GM19328 (cell line): ENCODE measurements around the gene FILIP1L.
"Not testable (repeated sequence)": the region's sequence is repeated elsewhere in the genome, so short reads cannot be mapped to it uniquely, and the experiment has no call there.

Experiments
- ATAC-seq: cut with Tn5 transposase; IDR thresholded peaks from one replicate; pipeline ENCODE4 v1.9.1; 2021; ENCODE audit warnings: mild to moderate bottlenecking, moderate library complexity; ENCODE audit not compliant: unreplicated experiment

FILIP1L gene

DNA sequence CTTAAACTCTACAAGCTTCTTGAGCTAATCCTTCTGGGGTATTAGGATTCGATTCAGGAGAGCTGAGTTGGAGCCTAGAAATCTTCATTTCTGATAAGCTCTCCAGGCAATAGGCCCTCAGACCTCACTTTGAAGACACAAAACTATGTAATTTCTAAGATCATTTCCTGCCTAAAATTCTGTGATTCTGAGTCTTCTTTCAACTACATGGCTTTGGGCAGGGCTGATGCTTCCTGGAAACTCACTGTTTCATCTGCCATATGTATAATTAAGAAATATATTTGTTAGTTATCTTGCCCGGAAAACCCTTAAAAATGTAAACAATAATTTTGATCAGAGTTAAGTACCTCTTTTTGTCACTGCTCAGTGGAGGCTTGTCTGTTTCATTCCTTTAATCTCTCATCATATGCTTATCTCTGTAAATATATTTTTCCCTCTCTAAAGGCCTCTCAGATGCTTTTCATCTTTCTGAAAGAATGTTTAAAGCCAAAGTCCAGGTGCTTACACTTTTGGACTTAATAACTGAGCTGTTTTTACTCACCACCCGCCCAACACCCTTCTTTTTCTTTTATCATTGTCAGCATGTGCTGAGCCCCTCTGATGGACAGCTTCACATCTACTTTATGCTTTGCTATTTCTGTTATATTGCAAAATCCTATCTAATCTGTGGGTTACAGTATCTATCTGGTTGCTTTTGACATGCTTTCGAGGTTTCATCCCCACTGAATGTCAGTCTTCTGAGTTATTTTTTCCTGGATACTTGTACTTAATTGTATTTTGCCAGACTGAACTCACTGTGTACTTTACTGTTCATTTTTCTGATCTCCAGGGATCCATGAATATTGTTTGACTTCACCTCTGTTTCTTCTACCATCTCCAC is 38.2 kb downstream of the FILIP1L start:
- ATAC-seq: no peak

DNA sequence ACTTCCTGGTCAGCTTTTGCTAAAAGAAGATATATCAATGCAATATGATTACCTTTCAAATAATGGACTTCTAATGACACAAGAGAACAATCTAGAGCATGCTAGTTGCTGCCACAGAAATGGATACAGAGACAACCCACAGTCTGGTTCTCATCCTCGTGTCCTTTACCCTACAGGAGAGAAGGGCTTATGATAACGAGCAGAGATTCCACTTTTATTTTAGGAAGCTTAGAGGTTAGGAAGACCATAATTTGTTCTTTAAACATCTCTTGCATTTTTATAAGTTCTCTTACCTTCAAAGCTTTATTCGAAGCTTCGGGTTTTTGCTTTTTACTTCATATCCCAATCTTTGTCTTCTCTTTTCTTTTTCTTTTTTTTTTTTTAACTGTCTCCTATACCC is 39.1 kb downstream of the FILIP1L start:
- ATAC-seq: no peak

DNA sequence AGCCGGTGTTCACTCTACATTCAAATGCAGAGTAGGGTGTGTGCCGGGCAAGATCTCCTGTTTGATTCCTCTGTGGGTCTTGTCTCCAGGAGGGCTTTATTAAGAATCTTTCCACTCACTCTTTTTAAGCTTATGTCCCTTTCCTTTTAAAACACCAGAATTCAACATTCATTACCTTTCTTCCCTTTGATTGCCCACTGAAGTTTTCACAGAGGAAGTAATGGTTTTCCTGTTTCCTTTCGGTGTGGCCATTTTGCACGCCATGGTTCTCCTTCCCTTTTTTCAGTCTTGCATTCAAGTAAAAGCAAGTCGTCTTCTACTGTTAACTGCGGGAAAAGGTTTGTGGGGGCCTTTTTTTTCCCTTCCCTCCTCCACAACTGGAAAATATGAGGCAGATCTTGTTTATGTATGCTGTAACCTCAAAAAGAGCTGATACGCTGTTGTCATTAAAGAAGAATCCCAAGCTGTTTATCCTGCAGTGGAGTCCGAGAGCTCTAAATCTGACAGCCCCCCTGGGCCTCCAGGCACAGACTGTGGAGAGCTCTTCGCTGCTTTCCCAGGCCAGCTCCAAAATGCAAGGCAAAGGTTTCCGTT is 40.5 kb downstream of the FILIP1L start:
- no peak for ATAC-seq

DNA sequence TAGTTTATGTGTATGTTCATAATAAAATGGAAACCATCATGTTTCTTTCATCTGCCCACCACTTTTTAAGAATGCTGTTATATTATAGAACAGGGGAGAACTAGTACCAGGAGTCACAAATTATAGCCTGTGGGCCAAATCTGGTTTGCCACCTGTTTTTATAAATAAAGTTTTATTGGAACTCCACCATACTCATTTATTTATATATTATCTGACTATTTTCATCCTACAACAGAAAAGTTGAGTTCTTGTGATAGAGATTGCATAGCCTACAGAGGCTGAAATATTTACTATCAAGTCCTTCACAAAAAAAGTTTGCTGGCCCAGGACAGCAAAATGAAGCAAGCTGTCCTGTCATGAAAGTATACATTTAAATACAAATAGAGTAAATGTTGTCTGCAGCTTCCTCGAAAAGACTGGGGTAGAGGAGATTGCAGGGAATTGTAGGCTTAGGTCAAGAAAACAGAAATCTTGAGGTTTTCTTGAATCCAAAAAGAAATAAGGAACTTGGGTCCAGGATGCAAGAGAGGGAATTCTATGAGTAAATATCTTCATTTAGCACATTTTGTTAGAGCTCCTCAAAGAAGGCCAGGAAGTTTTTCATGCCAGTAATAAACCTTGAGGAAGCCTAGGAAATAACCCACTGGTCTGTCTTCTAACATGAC is 41.1 kb downstream of the FILIP1L start:
- ATAC-seq: peak; percentile 9

DNA sequence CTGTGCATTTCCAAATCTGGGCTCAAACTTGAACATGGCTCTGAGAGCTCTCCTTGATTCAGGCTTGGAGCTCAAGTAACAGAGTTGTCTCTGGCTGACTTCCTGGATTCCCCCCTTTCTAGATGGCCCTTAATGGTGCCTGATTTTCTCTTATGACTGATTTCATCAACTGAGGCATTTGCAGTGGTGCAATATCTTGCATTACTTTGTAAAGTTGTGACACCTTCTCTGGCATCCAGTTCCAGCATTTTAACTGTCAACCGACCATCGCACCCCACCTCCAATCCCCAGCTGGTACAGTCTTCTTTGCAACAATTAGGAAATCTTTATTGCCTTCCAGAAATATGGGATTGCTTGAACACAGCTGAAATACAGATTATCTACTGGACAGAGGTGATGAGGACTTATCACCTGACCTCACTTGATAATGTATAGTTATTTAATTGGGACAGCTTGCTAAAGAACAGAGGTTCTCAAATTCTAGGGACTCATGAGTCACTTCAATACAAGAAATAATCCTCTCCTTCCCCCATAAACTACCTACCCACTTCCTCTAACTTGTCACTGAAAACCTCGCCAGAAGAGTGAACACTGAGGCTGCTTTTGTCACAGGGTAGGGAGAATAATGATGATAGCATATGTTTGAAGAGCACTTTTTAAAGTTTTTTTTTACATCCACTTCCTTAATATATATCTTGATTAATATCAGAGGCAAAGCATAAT is 41.8 kb downstream of the FILIP1L start:
- peak; percentile 43 for ATAC-seq

DNA sequence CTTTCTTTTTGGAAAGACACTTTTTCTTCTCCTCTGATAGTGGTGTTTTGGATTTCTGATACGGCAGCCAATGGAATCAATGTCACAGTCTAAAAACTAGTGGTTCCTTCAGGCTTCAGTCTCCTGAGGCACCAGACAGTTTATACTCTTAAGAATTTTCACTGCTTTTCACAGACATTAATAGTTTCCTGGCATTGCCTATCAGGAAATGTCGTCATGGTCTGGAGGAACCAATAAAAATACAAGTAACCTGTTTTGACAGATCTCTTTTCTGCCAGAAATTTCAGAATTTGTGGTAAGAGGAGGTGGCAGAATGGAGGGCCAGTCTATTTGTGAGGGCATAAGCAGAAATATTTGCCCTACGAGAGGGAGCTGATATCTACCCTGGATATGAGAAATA is 44.8 kb downstream of the FILIP1L start:
- ATAC-seq: no peak

DNA sequence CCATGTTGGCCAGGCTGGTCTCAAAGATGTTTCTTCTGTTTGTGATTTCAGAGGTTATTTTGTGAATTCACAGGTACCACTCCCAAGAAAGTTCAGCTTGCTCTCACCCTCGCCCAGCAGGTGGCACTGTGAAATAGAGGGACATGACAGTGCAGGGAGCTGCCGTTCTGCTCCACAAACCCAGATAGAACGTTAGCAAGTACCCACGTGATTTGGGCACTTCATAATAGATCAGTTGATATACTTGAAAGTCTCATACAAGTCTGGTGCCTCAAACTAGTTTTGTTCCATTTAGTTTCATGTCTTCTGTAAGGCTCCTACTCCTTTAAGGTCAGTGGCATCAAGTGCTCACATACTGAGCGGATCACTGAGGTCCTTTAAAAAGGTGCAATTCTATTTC is 45.5 kb downstream of the FILIP1L start:
- no peak for ATAC-seq

DNA sequence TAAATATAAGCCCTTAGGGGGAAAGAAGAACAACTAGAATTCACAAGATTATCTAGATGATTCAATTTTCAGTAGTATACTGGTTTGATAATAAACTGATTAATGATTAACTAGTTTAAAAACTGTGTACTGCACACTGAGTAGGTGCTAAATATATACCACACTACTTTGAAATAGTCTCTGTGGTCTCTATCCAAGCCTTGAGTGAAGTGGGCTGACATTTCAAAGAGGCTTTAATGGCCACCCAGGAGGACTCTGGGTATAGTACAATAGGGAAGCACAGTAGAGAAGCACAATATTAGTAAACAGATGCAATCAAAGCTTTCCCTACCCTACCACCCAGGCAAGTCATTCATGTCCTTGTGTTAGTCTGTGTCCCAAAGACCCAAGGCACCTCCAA is 46.7 kb downstream of the FILIP1L start:
- ATAC-seq: no peak

DNA sequence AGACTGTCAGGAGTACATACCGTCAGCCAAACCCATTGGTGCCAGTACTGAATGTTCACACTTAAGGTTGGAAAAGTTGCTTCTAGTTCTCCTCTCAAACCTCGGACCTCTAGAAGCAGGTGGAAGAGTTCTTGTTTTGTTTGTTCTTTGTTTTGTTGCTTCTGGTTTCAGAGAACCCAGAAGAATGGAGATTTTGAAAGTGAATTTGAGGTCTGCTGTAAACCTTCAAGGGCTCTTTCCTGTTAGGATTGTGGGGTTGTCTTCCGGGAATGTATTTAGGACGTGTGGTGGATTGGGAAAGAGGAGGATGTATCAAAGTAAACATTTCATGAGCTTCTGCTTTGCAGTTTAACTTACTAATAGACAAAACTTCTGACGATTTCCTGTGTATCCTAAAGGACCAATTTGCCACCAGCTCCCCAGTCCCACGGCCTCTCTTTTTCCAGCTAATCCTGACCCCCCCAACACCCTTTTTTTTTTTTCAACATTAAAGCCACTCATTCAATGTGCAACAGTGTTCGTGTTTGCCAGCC is 50.3 kb downstream of the FILIP1L start:
- no peak for ATAC-seq

DNA sequence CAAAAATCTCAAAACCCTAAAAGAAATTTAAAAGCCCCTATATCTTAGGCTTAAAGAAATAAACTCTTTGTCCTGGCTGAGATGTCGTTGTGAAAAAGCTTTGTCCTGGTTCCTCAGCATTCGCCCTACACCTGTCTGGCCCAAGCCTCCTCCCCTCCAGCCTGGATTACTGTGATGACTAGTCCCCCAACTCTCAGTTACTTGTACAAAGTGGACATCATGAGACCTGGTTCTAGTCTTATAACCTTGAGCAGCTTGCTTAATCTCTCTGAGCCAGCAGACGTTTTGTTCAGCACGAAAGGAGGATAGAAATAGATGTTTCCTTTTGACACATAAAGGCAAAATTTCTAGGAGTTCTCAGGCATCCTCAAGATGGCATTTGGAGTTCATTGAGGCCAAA is 51.6 kb downstream of the FILIP1L start:
- no peak for ATAC-seq

DNA sequence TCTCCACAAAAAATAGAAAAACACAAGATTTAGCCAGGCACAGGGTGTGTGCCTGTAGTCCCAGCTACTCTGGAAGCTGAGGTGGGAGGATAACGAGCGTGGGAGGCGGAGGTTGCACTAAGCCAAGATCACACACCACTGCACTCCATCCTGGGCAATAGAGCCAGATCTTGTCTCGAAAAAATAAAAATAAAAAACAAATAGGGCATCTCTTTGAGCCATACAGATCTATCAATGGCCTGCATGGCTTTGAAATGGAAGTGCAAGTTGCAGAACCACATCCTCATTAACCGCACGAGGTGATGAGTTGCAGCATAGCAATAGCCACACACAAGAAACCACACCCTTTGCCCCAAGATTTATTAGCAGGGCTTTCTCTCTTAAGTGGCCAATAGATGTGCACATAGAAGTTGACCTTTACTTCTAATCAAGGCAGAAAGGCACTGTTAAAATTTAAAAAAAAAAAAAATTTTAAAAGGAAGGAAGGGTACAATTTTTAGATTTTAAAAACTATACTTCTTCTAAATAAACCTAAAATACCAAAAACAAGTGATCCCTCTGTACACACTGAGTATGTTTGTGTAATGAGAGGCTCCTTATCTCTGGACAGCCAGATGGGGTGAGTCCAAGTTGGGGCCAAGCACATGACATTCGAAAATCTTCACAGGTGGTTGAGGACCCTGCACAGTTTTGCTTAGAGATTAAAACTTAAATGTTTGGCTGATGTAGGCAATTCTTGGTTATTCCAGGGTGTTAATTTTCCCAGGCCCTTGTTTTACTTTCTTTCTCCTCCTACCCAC is 53.4 kb downstream of the FILIP1L start:
- no peak for ATAC-seq

DNA sequence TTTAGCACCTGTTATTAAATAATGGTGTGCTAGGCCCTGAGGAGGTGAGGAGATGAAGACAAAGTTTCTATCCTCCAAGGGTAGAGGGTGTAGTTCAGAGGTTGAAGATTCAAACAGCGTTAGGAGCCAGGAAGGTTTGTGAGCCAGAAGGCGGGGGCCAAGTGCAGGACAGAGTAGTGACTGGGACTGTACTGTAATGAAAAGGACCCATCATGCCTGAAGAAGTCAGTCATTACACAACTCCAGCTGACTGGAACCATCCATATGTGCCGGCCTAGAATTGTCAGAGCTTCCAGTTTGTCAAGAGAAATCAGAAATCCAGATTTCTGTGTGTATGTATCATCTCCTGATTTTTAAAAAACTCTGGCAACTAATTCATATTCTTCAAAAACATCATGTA is 54.8 kb downstream of the FILIP1L start:
- ATAC-seq: no peak

DNA sequence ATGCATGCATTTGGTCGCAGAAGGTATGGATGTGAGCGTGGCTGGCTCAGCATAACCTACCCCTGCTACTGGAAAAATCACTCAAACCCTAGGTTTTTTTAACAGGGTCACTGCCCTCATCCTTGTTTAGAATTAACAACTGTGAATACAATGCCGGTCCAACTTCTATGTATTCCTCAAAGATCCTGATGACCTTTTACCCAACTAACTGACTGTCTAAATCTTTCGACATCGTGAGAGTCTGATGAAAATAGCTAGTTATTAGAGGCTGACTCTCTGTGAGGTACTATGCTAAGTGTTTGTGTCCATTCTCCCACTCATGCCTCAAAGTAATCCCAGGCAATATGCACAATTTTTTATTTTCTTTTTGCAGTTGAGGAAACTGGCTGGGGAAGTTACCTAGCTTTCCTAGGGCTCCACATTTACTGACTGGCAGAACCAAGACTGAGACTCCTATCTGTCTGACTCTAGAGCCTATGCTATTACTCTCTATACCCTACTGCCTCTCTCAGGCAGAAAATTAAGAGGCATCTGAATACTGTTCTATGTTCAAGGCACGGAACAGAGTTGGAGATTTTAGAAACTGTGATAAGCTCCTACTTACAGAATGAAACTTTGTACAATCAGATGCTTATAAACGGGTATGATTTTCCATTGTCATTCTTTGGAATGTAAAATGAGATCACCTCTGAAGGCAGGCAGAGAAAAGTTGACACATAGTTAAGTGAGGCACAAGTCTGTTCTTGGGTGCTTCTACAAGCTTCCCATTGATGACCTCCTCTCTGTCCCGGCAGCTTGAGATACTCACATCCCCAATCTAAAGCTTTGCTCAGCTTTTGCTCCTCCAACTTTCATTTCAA is 56.4 kb downstream of the FILIP1L start:
- ATAC-seq: no peak

DNA sequence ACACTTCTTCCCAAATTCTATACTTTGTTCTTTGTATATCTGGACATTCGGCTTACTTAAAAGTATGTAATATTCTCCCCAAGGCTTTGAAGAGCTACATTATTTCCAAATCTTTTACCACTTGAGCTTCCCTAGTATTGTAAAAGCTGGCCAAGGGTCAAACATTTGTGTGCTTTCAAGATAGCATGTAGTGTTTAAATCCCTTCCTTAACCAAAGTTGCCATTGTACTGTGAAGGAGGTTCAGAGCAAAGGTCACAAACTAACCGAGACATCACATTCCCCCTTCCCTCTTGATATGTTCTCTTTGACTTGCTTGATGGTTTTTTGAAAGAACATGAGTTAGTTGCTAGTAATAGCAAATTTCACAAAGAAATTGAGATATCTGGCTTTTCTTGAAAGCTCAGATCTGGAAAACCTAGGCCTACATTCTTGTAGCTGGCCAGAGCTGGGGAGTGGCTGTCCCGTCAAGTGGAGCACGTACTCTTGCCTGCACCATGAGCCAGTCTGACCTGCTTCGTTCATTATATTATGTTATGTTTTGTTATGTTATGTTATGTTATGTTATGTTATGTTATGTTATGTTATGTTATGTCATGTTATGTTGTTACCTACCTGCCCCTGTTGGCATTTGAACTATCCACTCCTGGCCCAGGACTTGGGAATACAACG is 60.2 kb downstream of the FILIP1L start:
- no peak for ATAC-seq

DNA sequence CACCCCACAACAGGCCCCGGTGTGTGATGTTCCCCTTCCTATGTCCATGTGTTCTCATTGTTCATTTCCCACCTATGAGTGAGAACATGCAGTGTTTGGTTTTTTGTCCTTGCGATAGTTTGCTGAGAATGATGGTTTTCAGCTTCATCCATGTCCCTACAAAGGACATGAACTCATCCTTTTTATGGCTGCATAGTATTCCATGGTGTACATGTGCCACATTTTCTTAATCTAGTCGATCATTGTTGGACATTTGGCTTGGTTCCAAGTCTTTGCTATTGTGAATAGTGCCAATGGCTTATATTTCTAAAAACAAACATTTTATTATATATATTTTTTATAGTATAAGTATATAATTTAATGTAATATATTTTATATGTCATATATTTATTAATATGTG is 62.8 kb downstream of the FILIP1L start:
- not testable (repeated sequence) for ATAC-seq

DNA sequence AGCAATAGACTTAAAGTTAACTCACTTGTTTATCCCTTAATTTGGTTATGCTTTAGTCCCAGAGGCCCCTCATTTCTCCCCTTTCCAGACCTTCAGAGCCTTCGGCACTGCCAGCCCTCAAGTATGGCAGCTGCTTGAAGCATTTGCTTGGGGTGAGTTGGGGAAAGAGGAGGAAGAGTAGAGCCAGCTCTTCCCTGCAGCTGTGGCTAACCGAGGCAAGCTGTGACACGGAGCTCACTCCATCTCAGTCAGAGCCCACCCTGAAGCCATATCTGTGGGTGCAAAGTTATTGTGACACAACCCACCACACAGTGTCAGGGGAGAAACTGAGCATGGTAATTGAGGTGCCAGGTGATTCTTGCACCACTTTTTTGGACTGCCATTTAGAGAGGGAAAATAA is 66.1 kb downstream of the FILIP1L start:
- ATAC-seq: no peak

DNA sequence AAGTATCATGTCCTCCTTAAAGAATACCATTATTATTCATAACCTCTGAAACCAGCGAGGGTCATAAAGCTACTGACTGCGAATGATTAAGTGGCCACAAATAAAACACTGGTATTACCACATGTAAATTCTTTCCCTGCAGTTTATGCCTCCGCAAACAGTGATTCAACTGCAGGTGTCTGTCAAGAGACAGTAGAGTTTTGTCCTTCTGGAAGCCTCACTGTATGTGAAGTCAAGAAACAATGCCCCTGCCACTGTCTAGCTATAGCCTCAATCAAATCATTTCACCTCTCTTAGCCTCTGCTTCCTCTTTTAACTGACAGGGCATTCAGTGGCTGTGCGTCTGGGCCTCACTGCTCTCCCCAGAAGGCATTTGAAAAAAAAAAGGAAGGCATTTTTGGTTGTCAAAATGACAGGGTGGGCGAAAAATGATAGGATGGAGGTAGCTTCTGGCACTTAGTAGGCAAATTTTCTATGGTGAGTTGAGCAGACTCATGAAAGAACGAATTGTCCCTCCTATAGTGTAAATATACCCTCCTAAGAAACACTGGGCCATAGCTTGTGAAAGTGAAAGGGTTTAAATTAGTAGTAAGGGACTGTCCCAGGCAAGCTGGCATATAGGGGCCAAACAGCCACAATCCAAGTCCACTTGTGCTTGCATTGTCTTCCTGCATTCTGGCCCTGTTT is 66.7 kb downstream of the FILIP1L start:
- ATAC-seq: peak; percentile 61

DNA sequence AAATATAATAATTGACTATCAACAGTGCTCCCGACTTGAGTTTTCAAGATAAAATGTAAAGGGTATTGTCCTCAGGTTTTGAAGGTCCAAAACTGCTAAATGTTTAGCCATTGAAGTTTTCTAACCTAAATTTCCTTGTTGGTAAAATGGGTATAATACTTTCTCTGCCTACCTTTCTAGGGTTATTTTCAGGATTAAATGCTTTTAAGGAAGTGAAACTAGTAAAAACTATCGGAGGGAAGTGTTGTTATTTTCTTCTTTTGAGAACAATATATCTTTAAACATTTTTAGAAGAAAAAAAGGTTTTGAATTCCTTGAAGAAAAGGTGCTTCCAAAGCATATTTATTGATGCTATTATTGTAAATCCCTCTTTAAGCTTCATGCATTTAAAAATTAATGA is 67.3 kb downstream of the FILIP1L start:
- ATAC-seq: no peak
